Fibroblast of mammary gland (primary cell): ENCODE data around the gene CYP27B1.

Source experiments
- DNase-seq: peaks from one replicate; pipeline ENCODE4 v3.0.0-alpha.2; 2010; ENCODE audit warnings: low read depth
- H3K4me3 ChIP-seq: 2 replicates; pipeline ENCODE4 v1.5.1; 2011; ENCODE audit warnings: low read depth, mild to moderate bottlenecking, low read length, moderate library complexity; ENCODE audit not compliant: control insufficient read depth
- TF ChIP-seq, protein P1 (sequence below): conservative IDR thresholded peaks from 2 replicates; pipeline ENCODE4 v1.5.1; 2011; ENCODE audit warnings: low read depth, low read length, inconsistent platforms; ENCODE audit not compliant: control insufficient read depth, insufficient read depth

The CYP27B1 gene

DNA sequence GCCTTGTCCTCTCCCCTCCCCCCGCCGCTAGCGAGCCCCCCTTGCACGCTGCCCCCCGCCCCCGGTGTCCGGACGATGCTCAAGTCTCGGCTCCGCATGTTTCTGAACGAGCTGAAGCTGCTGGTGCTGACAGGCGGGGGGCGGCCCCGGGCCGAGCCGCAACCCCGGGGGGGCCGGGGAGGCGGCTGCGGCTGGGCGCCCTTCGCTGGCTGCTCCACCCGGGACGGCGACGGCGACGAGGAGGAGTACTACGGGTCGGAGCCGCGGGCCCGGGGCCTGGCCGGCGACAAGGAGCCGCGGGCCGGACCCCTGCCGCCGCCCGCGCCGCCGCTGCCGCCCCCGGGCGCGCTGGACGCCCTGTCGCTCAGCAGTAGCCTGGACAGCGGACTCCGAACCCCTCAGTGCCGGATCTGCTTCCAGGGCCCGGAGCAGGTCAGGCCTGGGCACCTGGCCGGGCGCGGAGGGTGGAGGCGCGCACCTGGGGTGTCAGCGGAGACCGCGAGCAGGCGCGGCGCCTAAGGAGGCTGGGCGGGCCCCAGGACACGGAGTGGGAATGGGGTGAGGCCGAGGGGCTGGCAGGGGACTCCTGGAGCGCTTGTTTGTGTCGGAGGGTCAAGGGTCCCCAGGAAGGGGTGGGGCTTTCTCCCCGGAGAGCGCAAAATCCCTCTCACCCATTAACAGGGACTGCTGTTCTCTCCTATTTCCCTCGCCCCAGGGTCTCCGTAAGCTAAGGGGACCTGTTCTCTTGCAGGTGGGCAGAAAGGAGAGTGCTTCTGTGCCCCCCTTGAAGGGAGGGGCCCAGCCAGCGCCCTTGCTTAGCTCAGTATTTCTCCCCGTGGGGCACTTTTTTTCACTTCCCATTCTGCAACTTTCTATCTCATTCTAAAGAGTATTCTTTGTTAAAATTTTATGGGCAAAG is 11.2 kb downstream of the CYP27B1 start:
- peak overlapping the region; percentile 26 for H3K4me3 ChIP-seq
- DNase-seq = no peak
- TF ChIP-seq, protein P1, sequence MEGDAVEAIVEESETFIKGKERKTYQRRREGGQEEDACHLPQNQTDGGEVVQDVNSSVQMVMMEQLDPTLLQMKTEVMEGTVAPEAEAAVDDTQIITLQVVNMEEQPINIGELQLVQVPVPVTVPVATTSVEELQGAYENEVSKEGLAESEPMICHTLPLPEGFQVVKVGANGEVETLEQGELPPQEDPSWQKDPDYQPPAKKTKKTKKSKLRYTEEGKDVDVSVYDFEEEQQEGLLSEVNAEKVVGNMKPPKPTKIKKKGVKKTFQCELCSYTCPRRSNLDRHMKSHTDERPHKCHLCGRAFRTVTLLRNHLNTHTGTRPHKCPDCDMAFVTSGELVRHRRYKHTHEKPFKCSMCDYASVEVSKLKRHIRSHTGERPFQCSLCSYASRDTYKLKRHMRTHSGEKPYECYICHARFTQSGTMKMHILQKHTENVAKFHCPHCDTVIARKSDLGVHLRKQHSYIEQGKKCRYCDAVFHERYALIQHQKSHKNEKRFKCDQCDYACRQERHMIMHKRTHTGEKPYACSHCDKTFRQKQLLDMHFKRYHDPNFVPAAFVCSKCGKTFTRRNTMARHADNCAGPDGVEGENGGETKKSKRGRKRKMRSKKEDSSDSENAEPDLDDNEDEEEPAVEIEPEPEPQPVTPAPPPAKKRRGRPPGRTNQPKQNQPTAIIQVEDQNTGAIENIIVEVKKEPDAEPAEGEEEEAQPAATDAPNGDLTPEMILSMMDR = no peak

DNA sequence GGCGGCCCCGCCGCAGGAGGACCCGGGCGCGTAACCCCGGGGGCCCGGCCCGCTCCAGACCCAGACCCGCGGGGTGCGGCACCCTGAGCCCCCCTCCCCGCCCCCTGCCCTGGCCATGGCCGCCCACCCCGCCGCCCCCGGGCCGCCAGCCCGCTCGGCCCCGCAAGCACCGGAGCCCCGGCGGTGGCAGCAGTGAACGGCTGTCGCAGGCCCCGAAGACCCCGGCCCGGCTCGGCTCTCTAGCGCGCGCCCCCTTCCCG is 11.8 kb downstream of the CYP27B1 start:
- peak overlapping the region; percentile 23 for H3K4me3 ChIP-seq
- DNase-seq = no peak
- TF ChIP-seq, protein P1 = no peak

DNA sequence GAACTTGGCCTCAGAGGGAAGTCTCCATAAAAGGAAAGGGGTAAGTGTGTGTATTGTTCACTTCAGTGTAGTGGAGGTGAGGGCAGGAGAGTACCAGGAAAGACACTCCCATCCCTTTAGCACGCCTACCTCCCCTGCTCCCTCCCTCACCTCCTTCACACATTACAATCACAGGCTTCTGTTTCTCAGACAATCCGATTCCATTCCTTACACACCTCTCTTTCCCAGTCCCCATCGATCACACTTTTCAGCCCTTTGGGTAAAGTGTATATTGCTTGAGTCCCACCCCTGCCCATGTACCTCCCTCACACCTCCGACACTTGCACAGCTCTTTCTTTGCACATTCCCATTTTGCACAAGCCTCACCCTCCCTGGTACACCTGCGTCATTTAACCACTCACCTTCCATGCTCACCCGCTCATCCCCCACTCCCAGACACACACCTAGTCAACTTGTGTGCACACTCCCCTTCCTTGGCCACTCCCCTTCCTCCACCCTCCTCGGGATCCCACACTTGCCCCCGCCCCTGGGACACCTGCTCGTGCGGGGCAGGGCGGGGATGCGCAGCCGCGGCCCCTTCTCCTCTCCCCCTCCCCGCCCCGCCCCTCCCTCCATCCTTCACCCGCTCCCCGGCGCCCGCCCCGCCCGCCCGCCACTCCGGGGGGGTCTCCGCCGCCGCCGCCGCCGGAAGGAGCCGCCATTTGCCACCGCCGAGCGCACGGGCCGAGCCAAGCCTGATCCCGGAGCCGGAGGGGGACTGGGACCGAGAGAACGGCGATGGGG is 12.3 kb downstream of the CYP27B1 start, which contains the start of gene MARCHF9:
Gene MARCHF9, plus strand, starts transcription at position 693 of the 783 bp plus-strand sequence. CDS start 426 bp downstream, outside the sequence.
- TF ChIP-seq, protein P1 = no peak
- no peak for DNase-seq
- H3K4me3 ChIP-seq = peak within 1 kb of the TSS; percentile 39

DNA sequence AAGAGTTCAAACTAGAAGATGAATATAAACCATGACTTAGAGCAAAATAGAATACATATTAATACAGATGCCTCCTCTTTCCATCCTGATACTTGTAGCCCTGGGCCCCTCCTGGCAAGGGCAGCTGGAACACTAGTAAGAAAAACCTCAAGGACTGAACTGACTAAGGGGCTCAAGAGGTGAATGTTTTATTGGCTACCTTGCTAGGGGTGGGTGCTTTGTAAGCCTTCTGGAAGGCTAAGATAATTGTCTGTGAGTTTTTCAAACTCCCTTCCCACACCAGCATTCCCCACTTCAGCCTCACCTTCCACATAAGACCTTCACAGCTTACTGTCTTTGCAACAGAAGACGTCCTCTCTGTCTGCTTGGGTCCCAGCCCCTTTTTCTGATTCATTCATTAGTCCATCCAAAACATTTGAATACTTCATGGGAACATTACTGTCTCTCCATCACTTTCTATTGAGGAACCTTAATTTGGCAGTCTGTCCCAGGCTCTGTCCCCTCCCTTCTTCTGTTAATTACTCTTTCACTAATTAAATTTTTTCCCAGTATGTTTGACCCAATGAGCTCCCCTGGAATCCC is 13.0 kb downstream of the CYP27B1 start:
- DNase-seq = no peak
- no peak overlapping the region for H3K4me3 ChIP-seq
- TF ChIP-seq, protein P1 = no peak

DNA sequence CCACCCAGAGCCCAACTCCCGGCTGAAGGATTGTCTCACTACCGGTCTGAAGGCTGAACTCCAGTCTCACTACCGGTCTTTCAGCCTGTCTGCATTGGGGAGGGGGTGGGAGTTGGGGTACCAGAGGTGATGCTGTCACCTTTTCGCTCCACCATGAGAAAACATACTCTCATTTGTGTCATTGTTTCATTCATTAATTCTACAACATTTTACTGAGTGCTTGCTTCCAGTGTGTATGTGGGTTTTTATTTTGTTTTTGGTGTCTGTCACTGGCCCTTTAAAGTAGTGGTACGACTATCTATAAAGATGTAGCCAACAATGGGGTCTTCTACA is 14.2 kb downstream of the CYP27B1 start:
- H3K4me3 ChIP-seq = peak overlapping the region; percentile 44
- no peak for DNase-seq
- TF ChIP-seq, protein P1 = no peak

DNA sequence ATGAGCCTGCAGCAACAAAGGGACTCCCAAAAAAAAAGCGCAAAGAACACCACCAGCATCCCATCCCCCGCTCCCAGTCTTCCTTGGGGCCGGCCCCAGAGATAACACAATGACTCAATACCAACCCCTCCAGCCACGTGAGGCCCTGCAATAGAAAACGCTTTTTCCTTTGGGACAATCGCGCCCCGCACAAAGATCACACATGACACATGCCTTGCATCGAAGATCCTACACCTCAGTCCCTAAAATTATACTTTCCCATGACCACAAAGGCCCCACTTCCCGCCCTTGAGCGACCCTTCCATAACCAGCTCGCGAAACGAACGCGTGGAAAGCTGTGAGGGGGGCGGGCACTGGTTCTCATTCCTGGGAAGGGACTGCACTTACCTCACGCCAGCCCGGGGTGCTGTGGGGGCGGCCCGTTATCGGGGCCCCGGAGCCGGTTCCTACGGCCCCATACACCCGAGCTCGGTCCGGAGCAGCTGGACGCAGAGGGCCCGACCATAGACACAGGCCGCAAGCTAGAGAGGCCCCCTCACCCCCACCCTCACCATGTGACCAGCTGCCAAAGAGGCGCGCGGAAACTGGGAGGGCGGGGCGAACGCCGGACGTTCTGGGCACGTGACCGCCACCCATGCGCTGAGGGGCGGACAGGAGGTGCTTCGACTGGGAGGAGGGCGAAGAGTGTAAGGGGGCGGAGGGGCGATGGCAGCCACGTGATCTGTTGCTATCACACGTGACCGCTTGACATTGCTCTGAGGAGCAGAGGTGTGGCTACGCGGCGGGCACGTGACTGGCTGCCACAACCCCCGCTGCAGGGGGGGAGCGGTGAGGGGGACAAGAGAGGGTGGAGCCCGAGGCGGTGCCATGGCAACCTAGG is 14.8 kb downstream of the CYP27B1 start, which contains the start of gene CDK4:
Gene CDK4, minus strand, starts transcription at position 523 of the 880 bp plus-strand sequence. CDS start 593 bp downstream, outside the sequence.
- peak within 1 kb of the TSS; percentile 89 for H3K4me3 ChIP-seq
- peak; percentile 99 for DNase-seq
- TF ChIP-seq, protein P1 = no peak
